A673 (cell line): ENCODE data around the gene NELL1.

ENCODE experiments used
- CTCF ChIP-seq: fragments of 300-800, 200-600 bp; sonication (generic); conservative IDR thresholded peaks from 2 replicates; pipeline ENCODE4 v1.5.1; 2017; ENCODE audit warnings: low read depth, mild to moderate bottlenecking, antibody characterized with exemption, low read length, moderate library complexity, mixed read lengths
- EZH2 ChIP-seq: fragments of 200-600 bp; sonication (generic); IDR thresholded peaks from 2 replicates; pipeline ENCODE4 v1.6.1; 2017; ENCODE audit warnings: borderline replicate concordance, low read depth, mild to moderate bottlenecking, mixed read lengths, antibody characterized with exemption, low read length; ENCODE audit not compliant: poor library complexity, severe bottlenecking

GRCh38 chr11:21113876-21114275 lies 444.5 kb downstream of the NELL1 start:
- TF ChIP-seq CTCF, result no peak
- no peak for TF ChIP-seq EZH2
